Activated T-helper 2 cell treated with anti-CD3 and anti-CD28 coated beads, Interferon-gamma antibody, Interleukin-2, Interleukin-4, amounts not matched to agents 10 μg/mL and 5 μg/mL and 100 μg/mL, durations not matched to agents 14 hours and 24 hours and 36 hours (primary cell): ENCODE data around the gene PPM1J. TPM values are rescaled to one million over a fixed set of nuclear protein-coding genes. Genes with fewer than 3 reads are reported as not detected.
A peak's percentile ranks its signal among the peaks of the same experiment; 100 is the strongest.

ENCODE experiments used
- DNase-seq: peaks from one replicate; pipeline ENCODE4 v3.0.0; 2021; ENCODE audit warnings: low spot score
- H3K27ac Mint-ChIP-seq: one replicate; pipeline ENCODE4 v1.8.0; 2021; ENCODE audit warnings: mixed read lengths
- H3K27me3 Mint-ChIP-seq: one replicate; pipeline ENCODE4 v1.8.0; 2021; ENCODE audit warnings: low read depth, mixed read lengths
- H3K36me3 Mint-ChIP-seq: one replicate; pipeline ENCODE4 v1.8.0; 2021; ENCODE audit warnings: low read depth, mixed read lengths
- H3K4me1 Mint-ChIP-seq: one replicate; pipeline ENCODE4 v1.8.0; 2021; ENCODE audit warnings: low read depth, mixed read lengths
- H3K4me3 Mint-ChIP-seq: one replicate; pipeline ENCODE4 v1.8.0; 2021; ENCODE audit warnings: low read depth, mild to moderate bottlenecking, moderate library complexity, mixed read lengths
- H3K9me3 Mint-ChIP-seq: one replicate; pipeline ENCODE4 v1.8.0; 2021; ENCODE audit warnings: mixed read lengths
- intact Hi-C: fragments of 100-400 bp; cut with micrococcal nuclease; formaldehyde crosslinking; loops from one replicate; pipeline ENCODE4 v1.15.1; 2023
- total RNA-seq: library from RNA; stranded (reverse); gene quantifications from 2 replicates; pipeline ENCODE4 v1.2.3, GENCODE V29; 2022

Gene PPM1J
- total RNA-seq, result 0.59 and 0.67 TPM in 2 replicates

GRCh38 chr1:112715264-112716053, at the start of gene PPM1J:
Gene PPM1J, minus strand, starts transcription at chr1:112715332. Its CDS starts 31 bp downstream, at chr1:112715301.
- Mint-ChIP-seq H3K4me3 (peak within 1 kb of the TSS; percentile 81), H3K27me3 (peaks cover 33% of the 10 kb centered on the region), H3K27ac (peak within 1 kb of the TSS; percentile 21), H3K4me1 (peaks cover 24% of the 10 kb centered on the region), H3K36me3 (no peaks in the 10 kb centered on the region), H3K9me3 (no peaks in the 10 kb centered on the region)
- intact Hi-C loops, result loop anchor here (1.0 to 5.0 kb wide), 6 partner anchors 89 to 963 kb away; partner anchors contain the start of genes LRIG2, MAGI3 and SLC16A1
- DNase-seq, result peak; percentile 97

- Mint-ChIP-seq H3K4me1 (peaks cover 2% of the 10 kb centered on the region), H3K36me3 (no peaks in the 10 kb centered on the region)
These were observed 47.7 kb upstream of the PPM1J start for GRCh38 chr1:112762541-112763500.

GRCh38 chr1:112761714-112762480, 46.8 kb upstream of the PPM1J start:
- intact Hi-C loops, result no loop called here
- peaks cover 2% of the 10 kb centered on the region for H3K4me1 Mint-ChIP-seq
- H3K27me3 Mint-ChIP-seq, result peaks cover 14% of the 10 kb centered on the region
- no peaks in the 10 kb centered on the region for H3K36me3 Mint-ChIP-seq
- DNase-seq, result no peak
- H3K9me3 Mint-ChIP-seq, result no peaks in the 10 kb centered on the region
- H3K4me3 Mint-ChIP-seq, result no peak overlapping the region
- H3K27ac Mint-ChIP-seq, result no peak overlapping the region

More at GRCh38 chr1:112762541-112763500, 47.7 kb upstream of the PPM1J start:
- no peak for DNase-seq
- H3K27ac Mint-ChIP-seq, result no peak overlapping the region
- no peaks in the 10 kb centered on the region for H3K9me3 Mint-ChIP-seq
- peaks cover 14% of the 10 kb centered on the region for H3K27me3 Mint-ChIP-seq
- intact Hi-C loops, result no loop called here
- H3K4me3 Mint-ChIP-seq, result no peak overlapping the region

- no peak overlapping the region for H3K27ac Mint-ChIP-seq
- H3K27me3 Mint-ChIP-seq, result peaks cover 7% of the 10 kb centered on the region
- peaks cover 2% of the 10 kb centered on the region for H3K4me1 Mint-ChIP-seq
- H3K36me3 Mint-ChIP-seq, result no peaks in the 10 kb centered on the region
- intact Hi-C loops, result no loop called here
- DNase-seq, result no peak
- no peak overlapping the region for H3K4me3 Mint-ChIP-seq
- H3K9me3 Mint-ChIP-seq, result peaks cover 7% of the 10 kb centered on the region
These were observed 44.1 kb upstream of the PPM1J start for GRCh38 chr1:112759228-112759627.

- Mint-ChIP-seq H3K4me1 (no peaks in the 10 kb centered on the region), H3K9me3 (peaks cover 9% of the 10 kb centered on the region), H3K4me3 (no peak overlapping the region), H3K27me3 (peaks cover 12% of the 10 kb centered on the region), H3K36me3 (no peaks in the 10 kb centered on the region), H3K27ac (no peak overlapping the region)
- intact Hi-C loops, result no loop called here
- no peak for DNase-seq
These were observed 39.0 kb upstream of the PPM1J start for GRCh38 chr1:112754116-112754628.

GRCh38 chr1:112748396-112748795, 33.3 kb upstream of the PPM1J start:
- DNase-seq, result no peak
- intact Hi-C loops, result no loop called here
- Mint-ChIP-seq H3K27ac (no peak overlapping the region), H3K4me1 (no peaks in the 10 kb centered on the region), H3K4me3 (no peak overlapping the region), H3K36me3 (no peaks in the 10 kb centered on the region), H3K9me3 (no peaks in the 10 kb centered on the region), H3K27me3 (peaks cover 38% of the 10 kb centered on the region)

- Mint-ChIP-seq H3K27me3 (peaks cover 60% of the 10 kb centered on the region), H3K36me3 (no peaks in the 10 kb centered on the region), H3K9me3 (no peaks in the 10 kb centered on the region), H3K27ac (no peak overlapping the region), H3K4me3 (no peak overlapping the region), H3K4me1 (no peaks in the 10 kb centered on the region)
- no peak for DNase-seq
- intact Hi-C loops, result no loop called here
These were observed 29.0 kb upstream of the PPM1J start for GRCh38 chr1:112744009-112744578.

- Mint-ChIP-seq H3K36me3 (no peaks in the 10 kb centered on the region), H3K9me3 (no peaks in the 10 kb centered on the region), H3K27me3 (peaks cover 62% of the 10 kb centered on the region), H3K4me3 (no peak overlapping the region), H3K27ac (no peak overlapping the region), H3K4me1 (no peaks in the 10 kb centered on the region)
- DNase-seq, result no peak
- intact Hi-C loops, result no loop called here
These were observed 28.3 kb upstream of the PPM1J start for GRCh38 chr1:112743174-112744008.

GRCh38 chr1:112737573-112737972, 22.4 kb upstream of the PPM1J start:
- Mint-ChIP-seq H3K36me3 (no peaks in the 10 kb centered on the region), H3K27ac (no peak overlapping the region), H3K4me1 (peaks cover 4% of the 10 kb centered on the region), H3K27me3 (peaks cover 37% of the 10 kb centered on the region), H3K4me3 (no peak overlapping the region), H3K9me3 (no peaks in the 10 kb centered on the region)
- DNase-seq, result no peak
- intact Hi-C loops, result no loop called here

GRCh38 chr1:112735752-112736151, 20.6 kb upstream of the PPM1J start:
- Mint-ChIP-seq H3K4me1 (peaks cover 4% of the 10 kb centered on the region), H3K27me3 (peaks cover 24% of the 10 kb centered on the region), H3K4me3 (no peak overlapping the region), H3K9me3 (no peaks in the 10 kb centered on the region), H3K36me3 (no peaks in the 10 kb centered on the region), H3K27ac (no peak overlapping the region)
- intact Hi-C loops, result no loop called here
- no peak for DNase-seq

GRCh38 chr1:112731451-112731850, 16.3 kb upstream of the PPM1J start:
- no peaks in the 10 kb centered on the region for H3K9me3 Mint-ChIP-seq
- intact Hi-C loops, result no loop called here
- H3K4me3 Mint-ChIP-seq, result no peak overlapping the region
- peaks cover 4% of the 10 kb centered on the region for H3K4me1 Mint-ChIP-seq
- DNase-seq, result no peak
- peaks cover 6% of the 10 kb centered on the region for H3K27me3 Mint-ChIP-seq
- no peaks in the 10 kb centered on the region for H3K36me3 Mint-ChIP-seq
- H3K27ac Mint-ChIP-seq, result no peak overlapping the region
